HG02588 (cell line): ENCODE results near the gene TRAF3.

Experiments used
- ATAC-seq: cut with Tn5 transposase; IDR thresholded peaks from one replicate; pipeline ENCODE4 v1.9.1; 2021; ENCODE audit warnings: mild to moderate bottlenecking, moderate library complexity; ENCODE audit not compliant: unreplicated experiment

The TRAF3 gene

GRCh38 chr14:102931580-102932285, 154.5 kb downstream of the TRAF3 start:
- no peak for ATAC-seq

GRCh38 chr14:102932484-102933248, 155.4 kb downstream of the TRAF3 start:
- no peak for ATAC-seq

- no peak for ATAC-seq
Measured at GRCh38 chr14:102933618-102934231, 156.5 kb downstream of the TRAF3 start.

- no peak for ATAC-seq
Measured at GRCh38 chr14:102935756-102936155, 158.5 kb downstream of the TRAF3 start.

GRCh38 chr14:102937331-102938175, 160.3 kb downstream of the TRAF3 start:
- ATAC-seq, result no peak

GRCh38 chr14:102938191-102938590, 160.9 kb downstream of the TRAF3 start:
- no peak for ATAC-seq

GRCh38 chr14:102939329-102939728, 162.1 kb downstream of the TRAF3 start:
- no peak for ATAC-seq

GRCh38 chr14:102939820-102940561, 162.7 kb downstream of the TRAF3 start:
- no peak for ATAC-seq

- ATAC-seq, result no peak
Measured at GRCh38 chr14:102940729-102941362, 163.6 kb downstream of the TRAF3 start.

GRCh38 chr14:102941419-102942011, 164.3 kb downstream of the TRAF3 start:
- ATAC-seq, result no peak

- ATAC-seq, result no peak
Measured at GRCh38 chr14:102942069-102942468, 164.8 kb downstream of the TRAF3 start.

GRCh38 chr14:102943454-102943853, 166.2 kb downstream of the TRAF3 start:
- ATAC-seq, result no peak

GRCh38 chr14:102943979-102944378, 166.7 kb downstream of the TRAF3 start:
- ATAC-seq, result no peak

- no peak for ATAC-seq
Measured at GRCh38 chr14:102944448-102945330, 167.4 kb downstream of the TRAF3 start.

GRCh38 chr14:102945346-102946130, 168.3 kb downstream of the TRAF3 start:
- no peak for ATAC-seq

- no peak for ATAC-seq
Measured at GRCh38 chr14:102947321-102948103, 170.3 kb downstream of the TRAF3 start.

GRCh38 chr14:102948698-102949061, 171.4 kb downstream of the TRAF3 start:
- ATAC-seq, result no peak
